Keratinocyte (primary cell): ENCODE measurements around the gene PRMT6. TPM values are rescaled to one million over a fixed set of nuclear protein-coding genes. Genes with fewer than 3 reads are reported as not detected.
"Not testable (repeated sequence)": the region's sequence is repeated elsewhere in the genome, so short reads cannot be mapped to it uniquely, and the experiment has no call there.

Experiments used
- DNase-seq: peaks from one replicate; pipeline ENCODE4 v3.0.0-alpha.2; 2011; ENCODE audit warnings: low read depth, missing footprints, low spot score
- FAIRE-seq: peaks from 2 replicates; lab custom pipeline; 2011; peaks lifted over from hg19 to GRCh38; lab: Jason Lieb, UNC
- H2AFZ ChIP-seq: 2 replicates; pipeline ENCODE4 v1.6.0; 2012; ENCODE audit warnings: low read length, control low read depth, inconsistent platforms; ENCODE audit not compliant: control insufficient read depth
- H3K27ac ChIP-seq: 2 replicates; pipeline ENCODE4 v1.5.1; 2011; ENCODE audit warnings: low read length; ENCODE audit not compliant: control insufficient read depth, insufficient read depth
- H3K27me3 ChIP-seq: 3 replicates; pipeline ENCODE4 v1.6.0; 2011; ENCODE audit warnings: low read length; ENCODE audit not compliant: control insufficient read depth, insufficient read depth; ENCODE audit errors: extremely low read depth
- H3K36me3 ChIP-seq, 2 experiments: 2 replicates in 1 of 2; 3 replicates in 1 of 2; pipeline ENCODE4 v1.5.1; 2011; ENCODE audit warnings: low read length in 2 of 2, mild to moderate bottlenecking in 1 of 2; ENCODE audit not compliant: control insufficient read depth in 2 of 2, insufficient read depth in 2 of 2; ENCODE audit errors: extremely low read depth in 1 of 2
- H3K4me1 ChIP-seq: 3 replicates; pipeline ENCODE4 v1.5.1; 2011; ENCODE audit warnings: low read length; ENCODE audit not compliant: control insufficient read depth, insufficient read depth; ENCODE audit errors: extremely low read depth
- H3K4me2 ChIP-seq: 3 replicates; pipeline ENCODE4 v1.6.0; 2011; ENCODE audit warnings: low read depth, low read length; ENCODE audit not compliant: control insufficient read depth, insufficient read depth; ENCODE audit errors: extremely low read depth
- H3K4me3 ChIP-seq, 3 experiments: fragments of 200-600 bp in 1 of 3; sonication (generic) in 1 of 3; 2 replicates in 2 of 3; 3 replicates in 1 of 3; pipeline ENCODE4 v1.5.1; 2011 to 2016; ENCODE audit warnings: low read length in 3 of 3, mild to moderate bottlenecking in 3 of 3, control low read depth in 2 of 3, inconsistent platforms in 1 of 3, low read depth in 1 of 3, mixed read lengths in 1 of 3, mixed run types in 1 of 3, moderate library complexity in 1 of 3; ENCODE audit not compliant: control insufficient read depth in 2 of 3, insufficient read depth in 2 of 3; ENCODE audit errors: extremely low read depth in 1 of 3
- H3K79me2 ChIP-seq: 2 replicates; pipeline ENCODE4 v1.6.0; 2012; ENCODE audit warnings: low read length; ENCODE audit not compliant: control insufficient read depth, insufficient read depth
- H3K9ac ChIP-seq: 3 replicates; pipeline ENCODE4 v1.6.0; 2011; ENCODE audit warnings: low read length; ENCODE audit not compliant: control insufficient read depth, insufficient read depth; ENCODE audit errors: extremely low read depth
- H3K9me1 ChIP-seq: 3 replicates; pipeline ENCODE4 v1.6.0; 2011; ENCODE audit warnings: low read length; ENCODE audit not compliant: control insufficient read depth, insufficient read depth; ENCODE audit errors: extremely low read depth
- H3K9me3 ChIP-seq: 2 replicates; pipeline ENCODE4 v1.5.1; 2012; ENCODE audit warnings: low read depth, low read length; ENCODE audit not compliant: control insufficient read depth
- H4K20me1 ChIP-seq: 3 replicates; pipeline ENCODE4 v1.6.0; 2011; ENCODE audit warnings: low read length; ENCODE audit not compliant: control insufficient read depth, insufficient read depth; ENCODE audit errors: extremely low read depth
- EZH2 ChIP-seq: IDR thresholded peaks from one replicate; pipeline ENCODE4 v1.6.1; 2012; ENCODE audit warnings: inconsistent platforms, mild to moderate bottlenecking, low read length, moderate library complexity
- dilution Hi-C: fragments of 300-500 bp; cut with MboI; formaldehyde crosslinking; loops from one replicate; pipeline ENCODE4 v1.7.0; 2020; ENCODE audit warnings: low sequenced_read_pairs; ENCODE audit not compliant: extremely low pct_ligation_motif_present
- polyA plus RNA-seq, 5 experiments: library from polyadenylated mRNA; depleted of rRNA in 3 of 5; stranded (reverse) in 3 of 5; stranded (forward) in 1 of 5; unstranded in 1 of 5; fragments of >200 nt; gene quantifications; 1 replicate in 1 of 5; 2 replicates in 3 of 5; 3 replicates in 1 of 5; pipeline versions ENCODE4 v1.2.1 to v1.2.3, GENCODE V29; 2011 to 2012; ENCODE audit warnings: missing spikeins in 2 of 5, low read depth in 1 of 5, low replicate concordance in 1 of 5
- TF ChIP-seq, protein P1 (sequence below), 3 experiments: IDR thresholded peaks in 1 of 3; conservative IDR thresholded peaks in 1 of 3; optimal IDR thresholded peaks in 1 of 3; 2 replicates in 2 of 3; 3 replicates in 1 of 3; pipeline versions ENCODE3 to v1.5.1; 2011; ENCODE audit warnings: low read length in 3 of 3, mild to moderate bottlenecking in 3 of 3, moderate library complexity in 2 of 3, control low read depth in 1 of 3, inconsistent platforms in 1 of 3; ENCODE audit not compliant: insufficient read depth in 2 of 3; ENCODE audit errors: extremely low read depth in 1 of 3

Gene PRMT6
- polyA plus RNA-seq, 1 donor (not counting 4 experiments of a cell fraction or from before 2014, with no cell fraction given): 12.0 TPM

GRCh38 chr1:107044310-107045220 lies 11.9 kb upstream of the PRMT6 start:
- H3K4me1 ChIP-seq, DNase-seq, H2AFZ ChIP-seq, dilution Hi-C loops, H3K79me2 ChIP-seq, H3K27me3 ChIP-seq, FAIRE-seq, H3K36me3 ChIP-seq, H3K9ac ChIP-seq, H3K4me3 ChIP-seq, H3K9me1 ChIP-seq, H3K27ac ChIP-seq, H3K9me3 ChIP-seq, H4K20me1 ChIP-seq, H3K4me2 ChIP-seq: not testable (repeated sequence)

- H3K27me3 ChIP-seq: no peaks in the 10 kb centered on the region
- dilution Hi-C loops: no loop called here
Measured at GRCh38 chr1:107047602-107048001, 8.9 kb upstream of the PRMT6 start.

GRCh38 chr1:107048241-107048640 lies 8.2 kb upstream of the PRMT6 start:
- H3K79me2 ChIP-seq: no peaks in the 10 kb centered on the region
- H3K4me3 ChIP-seq: no peak overlapping the region
- dilution Hi-C loops: no loop called here
- no peaks in the 10 kb centered on the region for H3K9me3 ChIP-seq
- H3K4me2 ChIP-seq: no peak overlapping the region
- no peaks in the 10 kb centered on the region for H3K9me1 ChIP-seq
- H3K27me3 ChIP-seq: no peaks in the 10 kb centered on the region
- H2AFZ ChIP-seq: no peak overlapping the region
- no peaks in the 10 kb centered on the region for H3K4me1 ChIP-seq
- TF ChIP-seq EZH2: no peak
- TF ChIP-seq, protein P1, sequence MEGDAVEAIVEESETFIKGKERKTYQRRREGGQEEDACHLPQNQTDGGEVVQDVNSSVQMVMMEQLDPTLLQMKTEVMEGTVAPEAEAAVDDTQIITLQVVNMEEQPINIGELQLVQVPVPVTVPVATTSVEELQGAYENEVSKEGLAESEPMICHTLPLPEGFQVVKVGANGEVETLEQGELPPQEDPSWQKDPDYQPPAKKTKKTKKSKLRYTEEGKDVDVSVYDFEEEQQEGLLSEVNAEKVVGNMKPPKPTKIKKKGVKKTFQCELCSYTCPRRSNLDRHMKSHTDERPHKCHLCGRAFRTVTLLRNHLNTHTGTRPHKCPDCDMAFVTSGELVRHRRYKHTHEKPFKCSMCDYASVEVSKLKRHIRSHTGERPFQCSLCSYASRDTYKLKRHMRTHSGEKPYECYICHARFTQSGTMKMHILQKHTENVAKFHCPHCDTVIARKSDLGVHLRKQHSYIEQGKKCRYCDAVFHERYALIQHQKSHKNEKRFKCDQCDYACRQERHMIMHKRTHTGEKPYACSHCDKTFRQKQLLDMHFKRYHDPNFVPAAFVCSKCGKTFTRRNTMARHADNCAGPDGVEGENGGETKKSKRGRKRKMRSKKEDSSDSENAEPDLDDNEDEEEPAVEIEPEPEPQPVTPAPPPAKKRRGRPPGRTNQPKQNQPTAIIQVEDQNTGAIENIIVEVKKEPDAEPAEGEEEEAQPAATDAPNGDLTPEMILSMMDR (optimal IDR thresholded peaks at IDR 0.05 in 1 of 3, IDR thresholded peaks at IDR 0.05 in 1 of 3, conservative IDR thresholded peaks at IDR 0.05 in 1 of 3; ENCODE audit: extremely low read depth in 1 of 3, insufficient read depth in 2 of 3, low read length in 3 of 3): no peak
- H4K20me1 ChIP-seq: no peaks in the 10 kb centered on the region
- no peak overlapping the region for H3K27ac ChIP-seq
- DNase-seq (no peak), FAIRE-seq (no peak)
- H3K9ac ChIP-seq: no peak overlapping the region
- H3K36me3 ChIP-seq: no peaks in the 10 kb centered on the region

More at GRCh38 chr1:107047602-107048001, 8.9 kb upstream of the PRMT6 start:
- H3K36me3 ChIP-seq: no peaks in the 10 kb centered on the region
- FAIRE-seq (no peak), DNase-seq (no peak)
- no peaks in the 10 kb centered on the region for H3K9me1 ChIP-seq
- H3K4me2 ChIP-seq: no peak overlapping the region
- no peak overlapping the region for H2AFZ ChIP-seq
- TF ChIP-seq EZH2: no peak
- H3K27ac ChIP-seq: no peak overlapping the region
- no peaks in the 10 kb centered on the region for H3K9me3 ChIP-seq
- no peak overlapping the region for H3K9ac ChIP-seq
- H3K4me1 ChIP-seq: no peaks in the 10 kb centered on the region
- H4K20me1 ChIP-seq: no peaks in the 10 kb centered on the region
- H3K4me3 ChIP-seq: no peak overlapping the region
- no peaks in the 10 kb centered on the region for H3K79me2 ChIP-seq
